Left ventricle myocardium inferior (tissue), 1 donor: ENCODE results near the gene KCNMA1. TPM values are rescaled to one million over a fixed set of nuclear protein-coding genes. Genes with fewer than 3 reads are reported as not detected.

Source experiments
- DNase-seq: peaks from one replicate; pipeline ENCODE4 v3.0.0-alpha.2; 2020
- H3K27ac ChIP-seq: fragments of 200-600 bp; replicated peaks from 2 replicates; pipeline ENCODE4 v1.8.0; 2021
- H3K27me3 ChIP-seq: fragments of 200-600 bp; 2 replicates; pipeline ENCODE4 v1.8.0; 2021; ENCODE audit warnings: low read depth
- H3K36me3 ChIP-seq: fragments of 200-600 bp; 2 replicates; pipeline ENCODE4 v1.8.0; 2021
- H3K4me1 ChIP-seq: fragments of 200-600 bp; 2 replicates; pipeline ENCODE4 v1.8.0; 2021
- H3K4me3 ChIP-seq: fragments of 200-600 bp; 2 replicates; pipeline ENCODE4 v1.8.0; 2021; ENCODE audit warnings: mild to moderate bottlenecking, moderate library complexity
- H3K9me3 ChIP-seq: fragments of 200-600 bp; replicated peaks from 2 replicates; pipeline ENCODE4 v1.8.0; 2021
- intact Hi-C: fragments of 100-400 bp; cut with micrococcal nuclease; formaldehyde crosslinking; loops from one replicate; pipeline ENCODE4 v1.11.0; 2022
- total RNA-seq: library from RNA; stranded (reverse); fragmentation: NEBNext Ultra II Directional; extraction: Animal tissue kit (Norgen Biotek cat#: 25700); gene quantifications from one replicate; pipeline ENCODE4 v1.2.1, GENCODE V29; 2021
- TF ChIP-seq, protein P1 (sequence below): fragments of 200-600 bp; IDR thresholded peaks from 2 replicates; pipeline ENCODE4 v1.8.0; 2021; ENCODE audit warnings: antibody characterized with exemption, mild to moderate bottlenecking, borderline replicate concordance
- donor health status: DM: no; HTN: yes; CAD: no; lungs with severe emphysema.

The KCNMA1 gene
- total RNA-seq, 1 donor from 2014 or later = 1.8 TPM

GRCh38 chr10:76839276-76839675 lies 798.3 kb downstream of the KCNMA1 start:
- intact Hi-C loops = no loop called here
- Histone ChIP-seq H3K27me3 (no peaks in the 10 kb centered on the region), H3K27ac (no peak overlapping the region), H3K36me3 (no peaks in the 10 kb centered on the region), H3K4me1 (no peaks in the 10 kb centered on the region), H3K9me3 (no peaks in the 10 kb centered on the region), H3K4me3 (no peak overlapping the region)
- TF ChIP-seq, protein P1, sequence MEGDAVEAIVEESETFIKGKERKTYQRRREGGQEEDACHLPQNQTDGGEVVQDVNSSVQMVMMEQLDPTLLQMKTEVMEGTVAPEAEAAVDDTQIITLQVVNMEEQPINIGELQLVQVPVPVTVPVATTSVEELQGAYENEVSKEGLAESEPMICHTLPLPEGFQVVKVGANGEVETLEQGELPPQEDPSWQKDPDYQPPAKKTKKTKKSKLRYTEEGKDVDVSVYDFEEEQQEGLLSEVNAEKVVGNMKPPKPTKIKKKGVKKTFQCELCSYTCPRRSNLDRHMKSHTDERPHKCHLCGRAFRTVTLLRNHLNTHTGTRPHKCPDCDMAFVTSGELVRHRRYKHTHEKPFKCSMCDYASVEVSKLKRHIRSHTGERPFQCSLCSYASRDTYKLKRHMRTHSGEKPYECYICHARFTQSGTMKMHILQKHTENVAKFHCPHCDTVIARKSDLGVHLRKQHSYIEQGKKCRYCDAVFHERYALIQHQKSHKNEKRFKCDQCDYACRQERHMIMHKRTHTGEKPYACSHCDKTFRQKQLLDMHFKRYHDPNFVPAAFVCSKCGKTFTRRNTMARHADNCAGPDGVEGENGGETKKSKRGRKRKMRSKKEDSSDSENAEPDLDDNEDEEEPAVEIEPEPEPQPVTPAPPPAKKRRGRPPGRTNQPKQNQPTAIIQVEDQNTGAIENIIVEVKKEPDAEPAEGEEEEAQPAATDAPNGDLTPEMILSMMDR = no peak
- DNase-seq = no peak

- Histone ChIP-seq H3K27me3 (peaks cover 4% of the 10 kb centered on the region), H3K9me3 (no peaks in the 10 kb centered on the region), H3K36me3 (no peaks in the 10 kb centered on the region), H3K4me3 (no peak overlapping the region), H3K27ac (no peak overlapping the region), H3K4me1 (no peaks in the 10 kb centered on the region)
- DNase-seq = no peak
- TF ChIP-seq, protein P1 = no peak
- intact Hi-C loops = no loop called here
These were observed 807.4 kb downstream of the KCNMA1 start for GRCh38 chr10:76830218-76830617.

GRCh38 chr10:76829724-76830123 lies 807.9 kb downstream of the KCNMA1 start:
- intact Hi-C loops = no loop called here
- TF ChIP-seq, protein P1 = no peak
- Histone ChIP-seq H3K27ac (no peak overlapping the region), H3K36me3 (no peaks in the 10 kb centered on the region), H3K27me3 (peaks cover 4% of the 10 kb centered on the region), H3K4me3 (no peak overlapping the region), H3K4me1 (no peaks in the 10 kb centered on the region), H3K9me3 (no peaks in the 10 kb centered on the region)
- no peak for DNase-seq
